RWPE2 (cell line): ENCODE results near the gene GNAS-AS1.

Source experiments
- ATAC-seq: fragments of 200-7000 bp; cut with Tn5 transposase; 3 replicates; pipeline ENCODE4 v1.9.1; 2021; ENCODE audit warnings: low read depth
- DNase-seq: peaks from one replicate; pipeline ENCODE4 v3.0.0-alpha.2; 2020; ENCODE audit warnings: low spot score
- H3K27ac ChIP-seq: fragments of 450-650 bp; 2 replicates; pipeline ENCODE4 v1.5.1; 2017; ENCODE audit warnings: mild to moderate bottlenecking; ENCODE audit not compliant: poor library complexity, severe bottlenecking
- H3K27me3 ChIP-seq: fragments of 250-450 bp; sonication (Bioruptor Pico); 2 replicates; pipeline ENCODE4 v1.5.1; 2021; ENCODE audit warnings: mild to moderate bottlenecking, moderate library complexity; ENCODE audit not compliant: insufficient read depth, poor library complexity, severe bottlenecking
- H3K36me3 ChIP-seq: fragments of 250-450 bp; sonication (Bioruptor Pico); 2 replicates; pipeline ENCODE4 v1.5.1; 2020; ENCODE audit warnings: low read depth, mild to moderate bottlenecking, moderate library complexity
- H3K4me1 ChIP-seq: fragments of 250-450 bp; sonication (Bioruptor Pico); 2 replicates; pipeline ENCODE4 v1.5.1; 2021; ENCODE audit warnings: mild to moderate bottlenecking, moderate library complexity; ENCODE audit not compliant: insufficient read depth, poor library complexity, severe bottlenecking
- H3K4me3 ChIP-seq: fragments of 250-450 bp; sonication (Bioruptor Pico); 2 replicates; pipeline ENCODE4 v1.5.1; 2021; ENCODE audit warnings: mild to moderate bottlenecking, moderate library complexity; ENCODE audit not compliant: severe bottlenecking
- H3K9me3 ChIP-seq: fragments of 250-450 bp; sonication (Bioruptor Pico); 2 replicates; pipeline ENCODE4 v1.5.1; 2021; ENCODE audit warnings: mild to moderate bottlenecking, moderate library complexity; ENCODE audit not compliant: severe bottlenecking
- TF ChIP-seq, protein P1 (sequence below): fragments of 450-650 bp; IDR thresholded peaks from one replicate; pipeline ENCODE4 v1.5.1; 2017; ENCODE audit warnings: mild to moderate bottlenecking, moderate library complexity; ENCODE audit not compliant: poor library complexity, severe bottlenecking

GNAS-AS1 gene

DNA sequence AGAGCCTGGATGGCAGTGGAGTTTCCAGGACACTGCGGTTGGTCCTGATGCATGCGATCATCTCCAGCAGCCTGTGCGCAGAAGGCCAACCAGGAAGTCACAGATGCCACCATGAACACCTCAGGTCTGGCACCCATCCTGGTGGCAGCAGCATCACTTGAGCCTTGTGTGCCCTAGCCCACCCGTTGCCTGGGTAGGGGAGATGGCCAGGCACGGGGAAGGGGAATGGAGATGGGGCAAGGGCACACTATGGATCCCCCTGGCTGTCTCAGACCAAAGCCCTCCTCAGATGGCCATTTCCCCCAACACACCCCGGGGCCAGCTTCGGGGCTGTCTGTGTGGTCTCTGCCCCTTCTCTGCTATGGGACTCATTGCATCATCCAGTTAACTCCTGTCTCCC is 58.3 kb downstream of the GNAS-AS1 start:
- TF ChIP-seq, protein P1, sequence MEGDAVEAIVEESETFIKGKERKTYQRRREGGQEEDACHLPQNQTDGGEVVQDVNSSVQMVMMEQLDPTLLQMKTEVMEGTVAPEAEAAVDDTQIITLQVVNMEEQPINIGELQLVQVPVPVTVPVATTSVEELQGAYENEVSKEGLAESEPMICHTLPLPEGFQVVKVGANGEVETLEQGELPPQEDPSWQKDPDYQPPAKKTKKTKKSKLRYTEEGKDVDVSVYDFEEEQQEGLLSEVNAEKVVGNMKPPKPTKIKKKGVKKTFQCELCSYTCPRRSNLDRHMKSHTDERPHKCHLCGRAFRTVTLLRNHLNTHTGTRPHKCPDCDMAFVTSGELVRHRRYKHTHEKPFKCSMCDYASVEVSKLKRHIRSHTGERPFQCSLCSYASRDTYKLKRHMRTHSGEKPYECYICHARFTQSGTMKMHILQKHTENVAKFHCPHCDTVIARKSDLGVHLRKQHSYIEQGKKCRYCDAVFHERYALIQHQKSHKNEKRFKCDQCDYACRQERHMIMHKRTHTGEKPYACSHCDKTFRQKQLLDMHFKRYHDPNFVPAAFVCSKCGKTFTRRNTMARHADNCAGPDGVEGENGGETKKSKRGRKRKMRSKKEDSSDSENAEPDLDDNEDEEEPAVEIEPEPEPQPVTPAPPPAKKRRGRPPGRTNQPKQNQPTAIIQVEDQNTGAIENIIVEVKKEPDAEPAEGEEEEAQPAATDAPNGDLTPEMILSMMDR: no peak
- no peak overlapping the region for H3K4me3 ChIP-seq
- H3K27ac ChIP-seq: no peak overlapping the region
- no peak for ATAC-seq
- H3K36me3 ChIP-seq: no peaks in the 10 kb centered on the region
- H3K4me1 ChIP-seq: no peaks in the 10 kb centered on the region
- peak; percentile 74 for DNase-seq
- H3K27me3 ChIP-seq: peaks cover 60% of the 10 kb centered on the region
- H3K9me3 ChIP-seq: no peaks in the 10 kb centered on the region

DNA sequence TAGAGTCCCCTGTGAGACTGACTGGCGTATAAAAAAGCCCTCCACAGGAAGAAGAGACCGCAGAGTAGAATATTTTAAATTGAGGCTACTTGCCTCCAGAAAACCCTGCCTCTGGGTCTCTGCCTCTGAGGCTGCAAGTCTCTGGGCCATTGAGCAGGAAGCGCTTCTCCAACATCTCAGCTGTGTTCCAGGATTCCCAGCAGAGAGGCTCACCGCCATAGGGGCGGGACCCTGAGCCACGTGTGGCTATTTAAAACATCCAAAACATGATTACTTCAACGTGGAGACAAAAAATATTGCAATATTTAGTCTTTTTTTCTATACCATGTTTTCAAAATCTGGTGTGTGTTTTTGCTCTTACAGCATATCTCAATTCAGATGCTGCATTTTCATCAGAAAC is 59.4 kb downstream of the GNAS-AS1 start:
- TF ChIP-seq, protein P1: no peak
- Histone ChIP-seq H3K27me3 (peaks cover 52% of the 10 kb centered on the region), H3K36me3 (no peaks in the 10 kb centered on the region), H3K9me3 (no peaks in the 10 kb centered on the region), H3K4me1 (no peaks in the 10 kb centered on the region), H3K27ac (no peak overlapping the region), H3K4me3 (no peak overlapping the region)
- ATAC-seq (no peak), DNase-seq (no peak)

DNA sequence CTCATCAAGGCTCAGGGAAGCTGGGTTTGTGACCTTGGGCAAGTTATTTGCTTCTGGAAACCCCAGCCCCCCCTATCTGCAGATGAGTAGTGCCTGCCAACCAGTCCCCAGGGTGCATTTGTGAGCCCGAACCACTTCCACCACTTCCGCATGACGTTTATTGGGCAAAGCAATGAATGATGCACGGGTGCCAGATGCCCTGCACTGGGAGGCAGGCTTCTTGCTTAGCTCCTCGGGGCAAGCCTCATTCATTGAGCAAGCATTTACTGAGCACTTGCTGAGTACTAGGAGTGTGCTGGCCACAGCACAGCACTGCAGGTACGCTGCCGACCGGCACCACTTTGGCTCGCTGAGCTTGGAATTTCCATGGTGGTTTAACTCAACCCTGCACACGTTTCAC is 60.2 kb downstream of the GNAS-AS1 start:
- H3K27ac ChIP-seq: no peak overlapping the region
- no peaks in the 10 kb centered on the region for H3K9me3 ChIP-seq
- H3K27me3 ChIP-seq: peaks cover 46% of the 10 kb centered on the region
- H3K4me3 ChIP-seq: no peak overlapping the region
- H3K36me3 ChIP-seq: no peaks in the 10 kb centered on the region
- ATAC-seq: no peak
- TF ChIP-seq, protein P1: no peak
- DNase-seq: no peak
- H3K4me1 ChIP-seq: no peaks in the 10 kb centered on the region

DNA sequence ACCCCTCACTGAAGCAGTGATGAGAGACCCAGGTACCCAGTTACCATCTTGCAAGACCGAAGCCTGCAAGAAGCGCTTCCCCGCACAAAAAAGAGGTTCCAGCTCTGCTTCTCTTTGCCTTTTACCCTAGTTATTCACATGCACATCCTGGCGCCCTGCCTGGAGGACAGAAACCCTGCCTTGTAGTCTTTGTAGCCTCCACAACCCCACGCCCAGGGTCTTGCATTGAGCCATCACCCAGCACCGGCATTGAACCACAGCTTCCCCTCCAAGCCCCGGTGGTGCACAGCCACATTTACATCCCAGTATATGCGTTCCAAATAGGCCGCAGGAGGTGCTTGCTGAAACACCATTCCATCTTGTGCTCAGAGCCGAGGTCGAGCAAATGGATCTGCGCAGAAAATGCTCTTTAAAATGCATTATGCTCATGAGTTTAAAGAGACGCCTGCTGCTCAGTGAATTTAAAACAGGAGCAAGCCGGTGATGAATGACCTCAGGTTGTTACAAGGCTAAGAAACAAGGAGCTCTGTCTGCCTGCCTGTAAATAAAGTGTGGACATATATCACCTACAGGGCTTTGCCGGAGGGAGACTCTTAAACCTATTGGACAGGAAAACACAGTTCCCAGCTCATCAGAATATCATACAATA is 61.7 kb downstream of the GNAS-AS1 start:
- Histone ChIP-seq H3K4me1 (no peaks in the 10 kb centered on the region), H3K27ac (no peak overlapping the region)

More for the DNA sequence above, 61.7 kb downstream of the GNAS-AS1 start:
- DNase-seq (peak; percentile 81), ATAC-seq (no peak)
- TF ChIP-seq, protein P1: no peak
- H3K27me3 ChIP-seq: peaks cover 48% of the 10 kb centered on the region
- H3K36me3 ChIP-seq: no peaks in the 10 kb centered on the region
- H3K4me3 ChIP-seq: no peak overlapping the region
- H3K9me3 ChIP-seq: no peaks in the 10 kb centered on the region
